H1 (cell line): ENCODE results near the gene NCLN. TPM values are rescaled to one million over a fixed set of nuclear protein-coding genes. Genes with fewer than 3 reads are reported as not detected.

Experiments used
- CTCF ChIA-PET: fragments of 300-600 bp; sonication (Branson Sonifier 250); formaldehyde crosslinking; loops from one replicate; lab custom pipeline; 2021; ENCODE audit not compliant: partially characterized antibody; lab: Charles Lee
- POLR2A ChIA-PET: fragments of 300-600 bp; sonication (Branson Sonifier 250); formaldehyde crosslinking; loops from one replicate; lab custom pipeline; 2021; ENCODE audit warnings: inconsistent platforms; ENCODE audit not compliant: partially characterized antibody; lab: Charles Lee
- DNase-seq, 2 experiments: peaks; one replicate each; pipeline versions ENCODE4 v3.0.0 to v3.0.0-alpha.2; 2010 to 2022; ENCODE audit warnings: low spot score in 2 of 2, low read depth in 1 of 2, mixed read lengths in 1 of 2
- FAIRE-seq: peaks from 2 replicates; lab custom pipeline; 2011; peaks lifted over from hg19 to GRCh38; lab: Jason Lieb, UNC
- H2AFZ ChIP-seq: 2 replicates; pipeline ENCODE4 v1.8.1; 2012; ENCODE audit warnings: low read length, inconsistent platforms
- H2AK5ac ChIP-seq: 2 replicates; pipeline ENCODE4 v1.6.1; 2013; ENCODE audit warnings: low read depth, low read length
- H2BK120ac ChIP-seq: replicated peaks from 2 replicates; pipeline ENCODE3; 2013; ENCODE audit warnings: low read depth, low read length, inconsistent platforms
- H2BK12ac ChIP-seq: 2 replicates; pipeline ENCODE4 v1.6.1; 2013; ENCODE audit warnings: low read depth, low read length
- H2BK15ac ChIP-seq: 2 replicates; pipeline ENCODE4 v1.6.1; 2013; ENCODE audit warnings: low read length
- H2BK20ac ChIP-seq: 2 replicates; pipeline ENCODE4 v1.6.1; 2013; ENCODE audit warnings: low read length
- H2BK5ac ChIP-seq: 2 replicates; pipeline ENCODE4 v1.6.1; 2013; ENCODE audit warnings: low read depth, low read length
- H3K14ac ChIP-seq: 2 replicates; pipeline ENCODE4 v1.6.1; 2013; ENCODE audit warnings: inconsistent platforms; ENCODE audit not compliant: insufficient read length
- H3K18ac ChIP-seq: 2 replicates; pipeline ENCODE4 v1.6.1; 2013; ENCODE audit warnings: low read length; ENCODE audit errors: extremely low read depth
- H3K23ac ChIP-seq: 2 replicates; pipeline ENCODE4 v1.6.1; 2013; ENCODE audit warnings: inconsistent platforms; ENCODE audit not compliant: insufficient read length
- H3K23me2 ChIP-seq: 2 replicates; pipeline ENCODE4 v1.6.1; 2013; ENCODE audit warnings: low read depth, low read length
- H3K27ac ChIP-seq: 2 replicates; pipeline ENCODE4 v1.6.1; 2011; ENCODE audit warnings: low read depth, low read length, inconsistent platforms
- H3K27me3 ChIP-seq, 4 experiments: replicated peaks in 1 of 4; 1 replicate in 1 of 4; 2 replicates in 3 of 4; pipeline versions ENCODE4 v1.6.1 to v1.8.1; 2011 to 2013; ENCODE audit warnings: low read length in 3 of 4, mild to moderate bottlenecking in 3 of 4, inconsistent platforms in 2 of 4, mixed read lengths in 2 of 4, moderate library complexity in 1 of 4; ENCODE audit not compliant: control insufficient read depth in 3 of 4, insufficient read depth in 3 of 4; ENCODE audit errors: extremely low read depth in 1 of 4
- H3K36me3 ChIP-seq, 4 experiments: 2 replicates each; pipeline versions ENCODE4 v1.6.1 to v1.8.1; 2011 to 2013; ENCODE audit warnings: mild to moderate bottlenecking in 4 of 4, low read length in 3 of 4, moderate library complexity in 2 of 4, control low read depth in 1 of 4, inconsistent platforms in 1 of 4; ENCODE audit not compliant: insufficient read depth in 4 of 4, control insufficient read depth in 2 of 4
- H3K4ac ChIP-seq: replicated peaks from 2 replicates; pipeline ENCODE3; 2013; ENCODE audit warnings: low read length, low read depth, mixed read lengths, inconsistent platforms; ENCODE audit not compliant: insufficient read length
- H3K4me1 ChIP-seq, 4 experiments: replicated peaks in 1 of 4; 1 replicate in 1 of 4; 2 replicates in 3 of 4; pipeline versions ENCODE4 v1.6.1 to v1.8.1; 2011 to 2013; ENCODE audit warnings: low read length in 3 of 4, inconsistent platforms in 2 of 4, mixed read lengths in 1 of 4; ENCODE audit not compliant: insufficient read depth in 4 of 4, control insufficient read depth in 3 of 4
- H3K4me2 ChIP-seq, 2 experiments: 2 replicates each; pipeline versions ENCODE4 v1.6.1 to v1.8.1; 2011 to 2013; ENCODE audit warnings: low read depth in 2 of 2, low read length in 2 of 2, control low read depth in 1 of 2, inconsistent platforms in 1 of 2, mild to moderate bottlenecking in 1 of 2; ENCODE audit not compliant: insufficient read depth in 1 of 2
- H3K4me3 ChIP-seq, 4 experiments: fragments of 200-600, 300-600 bp in 1 of 4; sonication (generic), shearing (Covaris generic), sonication (Bioruptor Twin) in 1 of 4; 2 replicates each; pipeline versions ENCODE4 v1.5.1 to v1.8.1; 2011 to 2016; ENCODE audit warnings: low read length in 4 of 4, low read depth in 3 of 4, control low read depth in 2 of 4, inconsistent platforms in 2 of 4, mild to moderate bottlenecking in 2 of 4, mixed read lengths in 1 of 4, moderate library complexity in 1 of 4; ENCODE audit not compliant: insufficient read depth in 2 of 4; ENCODE audit errors: extremely low read depth in 1 of 4
- H3K56ac ChIP-seq: replicated peaks from 2 replicates; pipeline ENCODE3; 2013; ENCODE audit warnings: low read depth, mild to moderate bottlenecking, mixed read lengths, low read length, inconsistent platforms; ENCODE audit not compliant: insufficient read length
- H3K79me1 ChIP-seq: 2 replicates; pipeline ENCODE4 v1.6.1; 2013; ENCODE audit warnings: low read depth, low read length, control low read depth
- H3K79me2 ChIP-seq, 2 experiments: 2 replicates each; pipeline versions ENCODE4 v1.6.1 to v1.8.1; 2012 to 2013; ENCODE audit warnings: low read length in 2 of 2, mild to moderate bottlenecking in 2 of 2, inconsistent platforms in 1 of 2; ENCODE audit not compliant: insufficient read depth in 2 of 2, control insufficient read depth in 1 of 2
- H3K9ac ChIP-seq, 4 experiments: replicated peaks in 1 of 4; 1 replicate in 1 of 4; 2 replicates in 3 of 4; pipeline versions ENCODE4 v1.6.1 to v1.8.1; 2011 to 2013; ENCODE audit warnings: low read depth in 3 of 4, low read length in 3 of 4, control low read depth in 2 of 4, mild to moderate bottlenecking in 2 of 4, moderate library complexity in 2 of 4, inconsistent platforms in 1 of 4; ENCODE audit errors: extremely low read depth in 1 of 4
- H3K9me3 ChIP-seq, 2 experiments: 2 replicates each; pipeline versions ENCODE4 v1.6.1 to v1.8.1; 2012 to 2013; ENCODE audit warnings: mild to moderate bottlenecking in 2 of 2, moderate library complexity in 2 of 2, control low read depth in 1 of 2, inconsistent platforms in 1 of 2, low read depth in 1 of 2, low read length in 1 of 2, mixed read lengths in 1 of 2; ENCODE audit not compliant: insufficient read depth in 2 of 2
- H4K20me1 ChIP-seq, 2 experiments: replicated peaks in 1 of 2; 2 replicates each; pipeline versions ENCODE3 to v1.8.1; 2011 to 2013; ENCODE audit warnings: inconsistent platforms in 2 of 2, low read length in 2 of 2, mild to moderate bottlenecking in 1 of 2; ENCODE audit not compliant: insufficient read depth in 2 of 2, control insufficient read depth in 1 of 2
- H4K5ac ChIP-seq: 2 replicates; pipeline ENCODE4 v1.6.1; 2013; ENCODE audit warnings: low read length, low read depth, mixed read lengths, inconsistent platforms; ENCODE audit not compliant: insufficient read length
- H4K8ac ChIP-seq: 2 replicates; pipeline ENCODE4 v1.8.0; 2013; ENCODE audit warnings: mild to moderate bottlenecking, moderate library complexity, low read length, inconsistent platforms; ENCODE audit not compliant: insufficient read depth; ENCODE audit errors: extremely low read depth
- H4K91ac ChIP-seq: replicated peaks from 2 replicates; pipeline ENCODE3; 2013; ENCODE audit warnings: low read length, mixed read lengths, inconsistent platforms; ENCODE audit not compliant: insufficient read length
- ASH2L ChIP-seq: fragments of 200-600, 300-600 bp; sonication (generic); IDR thresholded peaks from one replicate; pipeline ENCODE4 v1.7.1; 2017; ENCODE audit warnings: low read length
- BRCA1 ChIP-seq: IDR thresholded peaks from 2 replicates; pipeline ENCODE4 v1.6.1; 2012; ENCODE audit warnings: low read depth, low read length, improper control_type of control experiment
- CREB1 ChIP-seq: IDR thresholded peaks from 2 replicates; pipeline ENCODE4 v1.6.1; 2012; ENCODE audit warnings: inconsistent platforms
- CTBP2 ChIP-seq: IDR thresholded peaks from 2 replicates; pipeline ENCODE4 v1.7.0; 2011; ENCODE audit warnings: borderline replicate concordance, mild to moderate bottlenecking, moderate library complexity, mixed read lengths, low read length; ENCODE audit not compliant: insufficient read depth, insufficient read length
- NANOG ChIP-seq: IDR thresholded peaks from 2 replicates; pipeline ENCODE4 v1.6.1; 2011; ENCODE audit warnings: low read length, low read depth, mild to moderate bottlenecking, inconsistent platforms; ENCODE audit not compliant: insufficient read depth, poor library complexity, severe bottlenecking
- TAF1 ChIP-seq: IDR thresholded peaks from 2 replicates; pipeline ENCODE4 v1.6.1; 2011; ENCODE audit warnings: mild to moderate bottlenecking, low read depth, low read length
- TAF7 ChIP-seq: optimal IDR thresholded peaks from 2 replicates; pipeline ENCODE3; 2011; ENCODE audit warnings: low read depth, mild to moderate bottlenecking, inconsistent platforms, low read length, moderate library complexity, borderline replicate concordance
- ZNF274 ChIP-seq: IDR thresholded peaks from 2 replicates; pipeline ENCODE4 v1.7.0; 2012; ENCODE audit warnings: low read length, borderline replicate concordance; ENCODE audit errors: extremely low read depth
- WGBS, 2 experiments: shearing (Covaris generic) in 1 of 2; methylation state at CpG; one replicate each; pipeline versions ENCODE4 v1.1.6 to v1.1.7; 2013 to 2015; ENCODE audit warnings: low lambda C conversion rate in 2 of 2, mixed read lengths in 2 of 2, inconsistent platforms in 1 of 2, low coverage in 1 of 2, missing lambda C conversion rate in 1 of 2; ENCODE audit not compliant: insufficient replicate concordance in 2 of 2, insufficient coverage in 1 of 2, insufficient read length in 1 of 2; ENCODE audit errors: extremely low coverage in 1 of 2, missing lambda C conversion rate in 1 of 2; 5-methylcytosine and 5-hydroxymethylcytosine counted together
- polyA plus RNA-seq, 7 experiments: library from polyadenylated mRNA; depleted of rRNA in 3 of 7; stranded (reverse) in 5 of 7; unstranded in 2 of 7; fragments of >200 nt in 5 of 7; fragments of 200-250 nt in 2 of 7; gene quantifications; 1 replicate in 5 of 7; 2 replicates in 1 of 7; 4 replicates in 1 of 7; pipeline versions ENCODE4 v1.2.1 to v1.2.3, GENCODE V29; 2011 to 2013; ENCODE audit warnings: missing spikeins in 2 of 7, mixed read lengths in 2 of 7
- total RNA-seq: library from RNA; stranded (reverse); fragmentation: NEBNext Ultra II Directional; extraction: Animal tissue kit (Norgen Biotek cat#: 25700); gene quantifications from 2 replicates; pipeline ENCODE4 v1.2.1, GENCODE V29; 2021

The NCLN gene
- total and polyA plus RNA-seq, 2 of the 8 experiments (the other 6 are each of a cell fraction or from before 2014, with no cell fraction given), result 89.2 to 103 TPM

DNA sequence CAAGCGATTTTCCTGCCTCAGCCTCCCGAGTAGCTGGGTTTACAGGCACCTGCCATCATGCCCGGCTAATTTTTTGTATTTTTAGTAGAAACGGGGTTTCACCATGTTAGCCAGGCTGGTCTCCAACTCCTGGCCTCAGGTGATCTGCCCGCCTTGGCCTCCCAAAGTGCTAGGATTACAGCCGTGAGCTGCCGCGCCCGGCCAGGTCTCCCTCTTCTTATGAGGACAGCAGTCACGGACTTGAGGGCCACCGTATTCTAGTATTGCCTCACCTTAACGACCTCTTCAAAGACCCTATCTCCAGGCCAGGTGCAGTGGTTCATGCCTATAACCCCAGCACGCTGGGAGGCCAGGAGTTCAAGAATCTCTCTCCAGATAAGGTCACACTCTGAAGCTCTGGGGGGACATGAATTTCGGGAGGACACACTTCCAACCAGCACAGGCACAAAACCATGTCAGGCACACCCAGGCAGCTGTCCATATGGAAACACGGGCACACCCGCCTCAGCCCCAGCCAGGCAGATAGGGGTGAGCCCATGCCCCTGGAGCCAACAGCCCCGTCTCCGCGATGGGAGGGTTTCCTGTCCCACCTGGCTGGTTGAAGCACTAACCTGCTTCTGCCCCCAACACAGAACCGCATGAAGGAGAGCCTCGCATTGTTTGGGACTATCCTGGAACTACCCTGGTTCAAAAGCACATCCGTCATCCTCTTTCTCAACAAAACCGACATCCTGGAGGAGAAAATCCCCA lies 28.5 kb upstream of the NCLN start:
- Histone ChIP-seq H3K79me1 (no peaks in the 10 kb centered on the region; the same call in 1 of the 2 replicates), H2BK15ac (no peak overlapping the region), H3K27ac (no peak overlapping the region), H3K9me3 (no peaks in the 10 kb centered on the region), H3K4me2 (no peak overlapping the region), H2BK5ac (no peak overlapping the region), H3K23me2 (peaks cover 15% of the 10 kb centered on the region; the same call in 1 of the 2 replicates), H3K4me1 (peaks cover 0 to 6% (median 0%) of the 10 kb centered on the region in 4 experiments; a peak in 2 of 7 replicates), H3K4me3 (no peak overlapping the region), H3K23ac (no peak overlapping the region), H2BK12ac (peak overlapping the region; percentile 84; the same call in 1 of the 2 replicates), H4K5ac (no peak overlapping the region), H3K56ac (no peak overlapping the region), H2AFZ (no peak overlapping the region), H2BK20ac (no peak overlapping the region), H3K14ac (no peak overlapping the region), H4K8ac (no peak overlapping the region), H3K79me2 (no peaks in the 10 kb centered on the region), H3K27me3 (no peaks in the 10 kb centered on the region; a peak in 1 of 7 replicates), H3K36me3 (no peaks in the 10 kb centered on the region; a peak in 1 of 8 replicates), H4K20me1 (peaks cover 0 to 11% of the 10 kb centered on the region in 2 experiments), H4K91ac (no peak overlapping the region), H2AK5ac (no peak overlapping the region), H3K18ac (no peak overlapping the region), H3K4ac (no peak overlapping the region), H2BK120ac (no peak overlapping the region), H3K9ac (no peak overlapping the region)
- POLR2A ChIA-PET, result no interaction called here
- no peak for FAIRE-seq
- CTCF ChIA-PET, result interaction anchor here (1.5 to 11.1 kb wide), 2 partner anchors 11 to 29 kb away, joined by 4 to 162 read pairs; no protein-coding TSS in a partner anchor
- DNase-seq, result no peak
- 90% methylated on average over 23 of the region's 23 CpGs; no CpG with 5 or more reads in 1 of the 2 experiments for WGBS, 2 experiments
- TF ChIP-seq ASH2L (no peak), ZNF274 (no peak), CREB1 (no peak), NANOG (no peak), TAF7 (no peak), TAF1 (no peak), BRCA1 (no peak), CTBP2 (no peak)
